ENCODE results near the gene PSAT1. TPM values are rescaled to one million over a fixed set of nuclear protein-coding genes. Genes with fewer than 3 reads are reported as not detected.

The PSAT1 gene
- total and polyA plus RNA-seq, 2 of the 13 experiments (the other 11 are each of a cell fraction or from before 2014, with no cell fraction given) = 135 to 229 TPM

- TF ChIP-seq ZKSCAN5 (CRISPR knock-in tag; IDR thresholded peaks at IDR 0.05) = no peak
- TF ChIP-seq GTF3A (CRISPR knock-in tag; conservative IDR thresholded peaks at IDR 0.05) = no peak
- TF ChIP-seq MED8 (CRISPR knock-in tag; IDR thresholded peaks at IDR 0.05; ENCODE audit: insufficient replicate concordance) = no peak
- peak; percentile 77 for TF ChIP-seq FOXP4 (CRISPR knock-in tag; IDR thresholded peaks at IDR 0.05)
- TF ChIP-seq ZNF510 (CRISPR knock-in tag; IDR thresholded peaks at IDR 0.05; ENCODE audit: low read depth) = no peak
- TF ChIP-seq NRL (CRISPR knock-in tag; IDR thresholded peaks at IDR 0.05; ENCODE audit: borderline replicate concordance) = no peak
- no peak for TF ChIP-seq TEAD2 (CRISPR knock-in tag; IDR thresholded peaks at IDR 0.05)
- TF ChIP-seq ZNF207 (IDR thresholded peaks at IDR 0.05; ENCODE audit: borderline replicate concordance) = no peak
- TF ChIP-seq ZNF260 (CRISPR knock-in tag; IDR thresholded peaks at IDR 0.05; ENCODE audit: borderline replicate concordance, low read depth) = no peak
- no peak for TF ChIP-seq ATF5 (CRISPR knock-in tag; IDR thresholded peaks at IDR 0.05; ENCODE audit: low read depth)
- peak; percentile 49; the same call in 1 of the 2 replicates for TF ChIP-seq NR2F6 (IDR thresholded peaks at IDR 0.05)
- TF ChIP-seq NR2F6 (CRISPR knock-in tag; IDR thresholded peaks at IDR 0.05) = 0 out of 2 replicates have a peak, but pooled peaks have one; percentile 38
- no peak for TF ChIP-seq EED (CRISPR knock-in tag; IDR thresholded peaks at IDR 0.05)
- TF ChIP-seq POLR2A (IDR thresholded peaks at IDR 0.05; ENCODE audit: insufficient read depth in 1 of 2, low read depth in 2 of 2, low read length in 2 of 2) = no peak
- TF ChIP-seq RCOR2 (CRISPR knock-in tag; IDR thresholded peaks at IDR 0.05) = 0 out of 2 replicates have a peak, but pooled peaks have one; percentile 51
- TF ChIP-seq ZNF629 (CRISPR knock-in tag; conservative IDR thresholded peaks at IDR 0.05) = no peak
- no peak for TF ChIP-seq MBNL3 (CRISPR knock-in tag; conservative IDR thresholded peaks at IDR 0.05)
- TF ChIP-seq MEIS2 (CRISPR knock-in tag; IDR thresholded peaks at IDR 0.05) = no peak; the same call in 1 of the 2 replicates
- no peak for TF ChIP-seq RFXANK (CRISPR knock-in tag; IDR thresholded peaks at IDR 0.05)
- no peak for TF ChIP-seq ZNF446 (CRISPR knock-in tag; IDR thresholded peaks at IDR 0.05)
- 0 out of 2 replicates have a peak, but pooled peaks have one; percentile 47 for TF ChIP-seq KAT8 (CRISPR knock-in tag; IDR thresholded peaks at IDR 0.05)
- no peak for TF ChIP-seq ZNF580 (CRISPR knock-in tag; IDR thresholded peaks at IDR 0.05; ENCODE audit: borderline replicate concordance, low read depth)
- TF ChIP-seq ZNF367 (CRISPR knock-in tag; IDR thresholded peaks at IDR 0.05; ENCODE audit: borderline replicate concordance) = no peak
- no peak for TF ChIP-seq ZNF503 (CRISPR knock-in tag; IDR thresholded peaks at IDR 0.05)
- TF ChIP-seq PRPF4 (IDR thresholded peaks at IDR 0.05; ENCODE audit: low read depth, low read length, poor library complexity, severe bottlenecking) = no peak
- TF ChIP-seq KDM2A (CRISPR knock-in tag; IDR thresholded peaks at IDR 0.05; ENCODE audit: borderline replicate concordance, low read depth) = no peak
- no peak for TF ChIP-seq MNT (IDR thresholded peaks at IDR 0.05)
Observed at GRCh38 chr9:78354324-78354973, 57.5 kb downstream of the PSAT1 start (continued).

All from HepG2 (cell line).